Endodermal cell (in vitro differentiated cells): Measurements from ENCODE around the gene SERPINA3. TPM values are rescaled to one million over a fixed set of nuclear protein-coding genes. Genes with fewer than 3 reads are reported as not detected.

Source experiments
- DNase-seq: peaks from one replicate; pipeline ENCODE4 v3.0.0-alpha.2; 2017
- H3K27ac ChIP-seq: 2 replicates; pipeline ENCODE4 v1.5.1; 2013; ENCODE audit warnings: mild to moderate bottlenecking, low read depth, low read length, moderate library complexity
- H3K27me3 ChIP-seq: 2 replicates; pipeline ENCODE4 v1.6.1; 2013; ENCODE audit warnings: mild to moderate bottlenecking, low read length, moderate library complexity; ENCODE audit not compliant: insufficient read depth, control insufficient read depth, poor library complexity, severe bottlenecking
- H3K36me3 ChIP-seq: 2 replicates; pipeline ENCODE4 v1.7.0; 2013; ENCODE audit warnings: mild to moderate bottlenecking, low read length, moderate library complexity; ENCODE audit not compliant: control insufficient read depth, insufficient read depth
- H3K4me1 ChIP-seq: one replicate; pipeline ENCODE4 v1.7.0; 2013; ENCODE audit warnings: low read length; ENCODE audit not compliant: control insufficient read depth, insufficient read depth
- H3K4me3 ChIP-seq: 2 replicates; pipeline ENCODE4 v1.5.1; 2013; ENCODE audit warnings: mild to moderate bottlenecking, low read length, moderate library complexity
- H3K9ac ChIP-seq: 2 replicates; pipeline ENCODE4 v1.6.1; 2013; ENCODE audit warnings: mild to moderate bottlenecking, low read length, moderate library complexity; ENCODE audit not compliant: poor library complexity, severe bottlenecking; ENCODE audit errors: extremely low read depth
- H3K9me3 ChIP-seq: 2 replicates; pipeline ENCODE4 v1.6.1; 2013; ENCODE audit warnings: mild to moderate bottlenecking, low read length, moderate library complexity; ENCODE audit not compliant: control insufficient read depth
- H3K27ac Mint-ChIP-seq: 2 replicates; pipeline ENCODE4 v1.8.0; 2020; ENCODE audit warnings: mixed read lengths
- H3K27me3 Mint-ChIP-seq: 2 replicates; pipeline ENCODE4 v1.8.0; 2021; ENCODE audit warnings: mild to moderate bottlenecking, mixed read lengths; ENCODE audit not compliant: insufficient read depth
- H3K36me3 Mint-ChIP-seq: 2 replicates; pipeline ENCODE4 v1.8.0; 2020; ENCODE audit warnings: low read depth, mixed read lengths
- H3K4me1 Mint-ChIP-seq: 2 replicates; pipeline ENCODE4 v1.8.0; 2020; ENCODE audit warnings: mixed read lengths
- H3K4me3 Mint-ChIP-seq: 2 replicates; pipeline ENCODE4 v1.8.0; 2020; ENCODE audit warnings: mild to moderate bottlenecking, moderate library complexity, mixed read lengths
- H3K9me3 Mint-ChIP-seq: 2 replicates; pipeline ENCODE4 v1.8.0; 2020; ENCODE audit warnings: mild to moderate bottlenecking, mixed read lengths
- WGBS, 2 experiments: methylation state at CpG; one replicate each; pipeline versions ENCODE4 v1.1.5 to v1.1.7; 2013; ENCODE audit warnings: missing lambda C conversion rate in 2 of 2, mixed read lengths in 1 of 2; ENCODE audit not compliant: insufficient coverage in 1 of 2, insufficient read length in 1 of 2; 5-methylcytosine and 5-hydroxymethylcytosine counted together
- total RNA-seq, 2 donors: library from RNA; stranded (reverse); fragmentation: NEBNext Ultra II Directional in 1 of 2; extraction: Animal tissue kit (Norgen Biotek cat#: 25700) in 1 of 2; gene quantifications; 2 replicates in 1 of 2; 3 replicates in 1 of 2; pipeline ENCODE4 v1.2.1, GENCODE V29; 2021
- TF ChIP-seq, protein P1 (sequence below): fragments of 200-600 bp; sonication (generic); conservative IDR thresholded peaks from 2 replicates; pipeline ENCODE4 v1.5.0; 2021; ENCODE audit warnings: antibody characterized with exemption, mild to moderate bottlenecking

Gene SERPINA3
- total RNA-seq, 2 donors from 2014 or later, result 0.27 TPM; not detected in 1

GRCh38 chr14:94583557-94583956, 28.6 kb upstream of the SERPINA3 start:
- Histone ChIP-seq H3K4me3 (no peak overlapping the region), H3K9ac (no peak overlapping the region), H3K27ac (no peak overlapping the region), H3K36me3 (no peaks in the 10 kb centered on the region), H3K9me3 (peaks cover 18% of the 10 kb centered on the region), H3K27me3 (peaks cover 4% of the 10 kb centered on the region), H3K4me1 (peaks cover 9% of the 10 kb centered on the region)
- H3K27ac Mint-ChIP-seq, result no peak overlapping the region
- no peak overlapping the region for H3K4me3 Mint-ChIP-seq
- DNase-seq, result no peak
- H3K27me3 Mint-ChIP-seq, result peaks cover 10% of the 10 kb centered on the region
- WGBS, 2 experiments, result 92% methylated on average over 4 of the region's 4 CpGs; no CpG with 5 or more reads in 1 of the 2 experiments
- H3K4me1 Mint-ChIP-seq, result peaks cover 10% of the 10 kb centered on the region
- peaks cover 5% of the 10 kb centered on the region for H3K9me3 Mint-ChIP-seq
- TF ChIP-seq, protein P1, sequence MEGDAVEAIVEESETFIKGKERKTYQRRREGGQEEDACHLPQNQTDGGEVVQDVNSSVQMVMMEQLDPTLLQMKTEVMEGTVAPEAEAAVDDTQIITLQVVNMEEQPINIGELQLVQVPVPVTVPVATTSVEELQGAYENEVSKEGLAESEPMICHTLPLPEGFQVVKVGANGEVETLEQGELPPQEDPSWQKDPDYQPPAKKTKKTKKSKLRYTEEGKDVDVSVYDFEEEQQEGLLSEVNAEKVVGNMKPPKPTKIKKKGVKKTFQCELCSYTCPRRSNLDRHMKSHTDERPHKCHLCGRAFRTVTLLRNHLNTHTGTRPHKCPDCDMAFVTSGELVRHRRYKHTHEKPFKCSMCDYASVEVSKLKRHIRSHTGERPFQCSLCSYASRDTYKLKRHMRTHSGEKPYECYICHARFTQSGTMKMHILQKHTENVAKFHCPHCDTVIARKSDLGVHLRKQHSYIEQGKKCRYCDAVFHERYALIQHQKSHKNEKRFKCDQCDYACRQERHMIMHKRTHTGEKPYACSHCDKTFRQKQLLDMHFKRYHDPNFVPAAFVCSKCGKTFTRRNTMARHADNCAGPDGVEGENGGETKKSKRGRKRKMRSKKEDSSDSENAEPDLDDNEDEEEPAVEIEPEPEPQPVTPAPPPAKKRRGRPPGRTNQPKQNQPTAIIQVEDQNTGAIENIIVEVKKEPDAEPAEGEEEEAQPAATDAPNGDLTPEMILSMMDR, result no peak
- peaks cover 3% of the 10 kb centered on the region for H3K36me3 Mint-ChIP-seq

DNA sequence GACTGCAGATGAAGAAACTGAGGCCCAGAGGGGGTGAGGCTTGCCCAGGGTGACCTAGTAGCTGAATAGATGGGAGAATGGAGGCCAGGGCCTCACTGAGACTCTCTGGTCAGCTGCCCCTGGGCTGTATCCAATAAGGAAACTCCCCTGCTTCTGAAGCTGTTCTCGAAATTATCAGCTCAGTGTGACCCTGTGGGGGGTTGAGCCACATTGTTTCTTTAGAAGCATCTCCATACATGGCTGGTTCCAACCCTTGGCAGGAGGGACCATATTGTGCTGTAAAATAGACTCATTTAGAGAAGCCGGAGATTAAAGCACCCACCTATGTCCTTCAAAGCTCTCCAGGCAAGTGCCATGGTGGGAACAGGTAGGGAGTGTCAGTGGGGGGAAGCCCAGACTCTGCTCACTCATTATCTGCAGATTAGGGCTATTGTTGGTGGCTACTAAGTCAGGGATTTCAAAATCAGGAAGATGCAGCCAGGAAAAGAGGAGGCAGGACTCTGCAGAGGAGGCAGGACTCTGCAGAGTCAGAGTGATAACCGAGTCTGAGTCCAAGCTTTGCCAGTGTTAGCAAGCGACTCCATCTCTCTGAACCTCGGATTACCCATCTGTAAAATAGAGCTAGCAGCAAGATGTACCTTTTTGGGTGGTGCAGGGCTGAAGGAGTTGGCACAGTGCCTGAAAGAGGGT, 27.5 kb upstream of the SERPINA3 start:
- H3K27me3 Mint-ChIP-seq, result peaks cover 9% of the 10 kb centered on the region
- Histone ChIP-seq H3K27ac (no peak overlapping the region), H3K4me1 (peaks cover 9% of the 10 kb centered on the region), H3K4me3 (no peak overlapping the region), H3K27me3 (peaks cover 4% of the 10 kb centered on the region), H3K9me3 (peaks cover 14% of the 10 kb centered on the region), H3K36me3 (no peaks in the 10 kb centered on the region), H3K9ac (no peak overlapping the region)
- peaks cover 11% of the 10 kb centered on the region for H3K4me1 Mint-ChIP-seq
- TF ChIP-seq, protein P1, result no peak
- no peak overlapping the region for H3K4me3 Mint-ChIP-seq
- no peak overlapping the region for H3K27ac Mint-ChIP-seq
- peak; percentile 50 for DNase-seq
- peaks cover 3% of the 10 kb centered on the region for H3K36me3 Mint-ChIP-seq
- H3K9me3 Mint-ChIP-seq, result peaks cover 5% of the 10 kb centered on the region
- 73 to 74% methylated on average over 4 to 5 of the region's 5 CpGs for WGBS, 2 experiments

GRCh38 chr14:94586635-94587034, 25.6 kb upstream of the SERPINA3 start:
- Histone ChIP-seq H3K4me1 (peaks cover 9% of the 10 kb centered on the region), H3K27me3 (no peaks in the 10 kb centered on the region), H3K36me3 (no peaks in the 10 kb centered on the region), H3K9ac (no peak overlapping the region), H3K4me3 (no peak overlapping the region), H3K27ac (no peak overlapping the region), H3K9me3 (peaks cover 14% of the 10 kb centered on the region)
- 85 to 90% methylated on average over 2 to 4 of the region's 4 CpGs for WGBS, 2 experiments
- H3K27ac Mint-ChIP-seq, result no peak overlapping the region
- H3K9me3 Mint-ChIP-seq, result peaks cover 5% of the 10 kb centered on the region
- H3K4me3 Mint-ChIP-seq, result no peak overlapping the region
- H3K4me1 Mint-ChIP-seq, result peaks cover 11% of the 10 kb centered on the region
- DNase-seq, result no peak
- TF ChIP-seq, protein P1, result no peak
- peaks cover 9% of the 10 kb centered on the region for H3K27me3 Mint-ChIP-seq
- H3K36me3 Mint-ChIP-seq, result peaks cover 3% of the 10 kb centered on the region
